CD8-positive, alpha-beta memory T cell (primary cell): ENCODE results near the gene TM9SF2. TPM values are rescaled to one million over a fixed set of nuclear protein-coding genes. Genes with fewer than 3 reads are reported as not detected.
A peak's percentile ranks its signal among the peaks of the same experiment; 100 is the strongest.

Experiments
- CTCF ChIA-PET: fragments of 350-600 bp; sonication (Branson Sonifier 250); formaldehyde crosslinking; loops from one replicate; lab custom pipeline; 2021; ENCODE audit warnings: antibody characterized with exemption; lab: Charles Lee
- POLR2A ChIA-PET: fragments of 350-600 bp; sonication (Branson Sonifier 250); formaldehyde crosslinking; loops from one replicate; lab custom pipeline; 2021; ENCODE audit warnings: antibody characterized with exemption; lab: Charles Lee
- DNase-seq, 5 donors: peaks; one replicate each; pipeline versions ENCODE4 v3.0.0 to v3.0.0-alpha.2; 2020 to 2022; ENCODE audit warnings: mixed read lengths in 1 of 5
- H3K27ac ChIP-seq: one replicate; pipeline ENCODE4 v1.7.0; 2013; ENCODE audit warnings: low read depth, mild to moderate bottlenecking, low read length, moderate library complexity
- H3K27me3 ChIP-seq: 2 replicates; pipeline ENCODE4 v1.7.0; 2013; ENCODE audit warnings: low read length, mild to moderate bottlenecking; ENCODE audit not compliant: insufficient read depth, poor library complexity, severe bottlenecking
- H3K36me3 ChIP-seq: 2 replicates; pipeline ENCODE4 v1.7.0; 2013; ENCODE audit warnings: mild to moderate bottlenecking, low read length, moderate library complexity; ENCODE audit not compliant: insufficient read depth
- H3K4me1 ChIP-seq: 2 replicates; pipeline ENCODE4 v1.7.0; 2013; ENCODE audit warnings: mild to moderate bottlenecking, low read length, moderate library complexity; ENCODE audit not compliant: insufficient read depth
- H3K4me3 ChIP-seq: 2 replicates; pipeline ENCODE4 v1.7.0; 2013; ENCODE audit warnings: mild to moderate bottlenecking, low read length
- H3K9me3 ChIP-seq: 2 replicates; pipeline ENCODE4 v1.7.0; 2013; ENCODE audit warnings: mild to moderate bottlenecking, low read length
- H3K27ac Mint-ChIP-seq, 8 donors: one replicate each; pipeline ENCODE4 v1.8.0; 2020 to 2021; ENCODE audit warnings: mixed read lengths in 8 of 8, mild to moderate bottlenecking in 6 of 8, inconsistent platforms in 3 of 8, moderate library complexity in 3 of 8
- H3K27me3 Mint-ChIP-seq, 2 donors: one replicate each; pipeline ENCODE4 v1.8.0; 2020 to 2021; ENCODE audit warnings: mixed read lengths in 2 of 2, mild to moderate bottlenecking in 1 of 2, moderate library complexity in 1 of 2
- H3K36me3 Mint-ChIP-seq, 3 donors: one replicate each; pipeline ENCODE4 v1.8.0; 2020 to 2021; ENCODE audit warnings: mixed read lengths in 3 of 3, inconsistent platforms in 1 of 3, mild to moderate bottlenecking in 1 of 3
- H3K4me1 Mint-ChIP-seq, 3 donors: one replicate each; pipeline ENCODE4 v1.8.0; 2020 to 2021; ENCODE audit warnings: mixed read lengths in 3 of 3, inconsistent platforms in 1 of 3, mild to moderate bottlenecking in 1 of 3
- H3K4me3 Mint-ChIP-seq, 7 donors: one replicate each; pipeline ENCODE4 v1.8.0; 2020 to 2021; ENCODE audit warnings: mixed read lengths in 7 of 7, mild to moderate bottlenecking in 6 of 7, moderate library complexity in 4 of 7, inconsistent platforms in 2 of 7
- H3K9me3 Mint-ChIP-seq, 5 donors: one replicate each; pipeline ENCODE4 v1.8.0; 2020 to 2022; ENCODE audit warnings: mixed read lengths in 5 of 5, mild to moderate bottlenecking in 3 of 5, moderate library complexity in 2 of 5, inconsistent platforms in 1 of 5
- polyA plus RNA-seq: library from polyadenylated mRNA; unstranded; fragments of 300-500 nt; fragmentation: Illumina TruSeq; gene quantifications from one replicate; pipeline ENCODE4 v1.2.3, GENCODE V29; 2021
- total RNA-seq, 2 experiments: library from RNA; stranded (reverse); gene quantifications; one replicate each; pipeline ENCODE4 v1.2.3, GENCODE V29; 2021

Gene TM9SF2
- total and polyA plus RNA-seq, 3 experiments from 2014 or later, result 81.3 to 96.0 (median 88.0) TPM

- H3K4me1 ChIP-seq, result peaks cover 44% of the 10 kb centered on the region
- peaks cover 61 to 76% (median 75%) of the 10 kb centered on the region in 3 donors for H3K4me1 Mint-ChIP-seq
- CTCF ChIA-PET, result interaction anchor here (1.1 to 2.0 kb wide), 7 partner anchors 9 to 227 kb away, joined by 3 to 10 read pairs (median 3); no protein-coding TSS in a partner anchor
These were observed 4.8 kb upstream of the TM9SF2 start for GRCh38 chr13:99496184-99497142.

DNA sequence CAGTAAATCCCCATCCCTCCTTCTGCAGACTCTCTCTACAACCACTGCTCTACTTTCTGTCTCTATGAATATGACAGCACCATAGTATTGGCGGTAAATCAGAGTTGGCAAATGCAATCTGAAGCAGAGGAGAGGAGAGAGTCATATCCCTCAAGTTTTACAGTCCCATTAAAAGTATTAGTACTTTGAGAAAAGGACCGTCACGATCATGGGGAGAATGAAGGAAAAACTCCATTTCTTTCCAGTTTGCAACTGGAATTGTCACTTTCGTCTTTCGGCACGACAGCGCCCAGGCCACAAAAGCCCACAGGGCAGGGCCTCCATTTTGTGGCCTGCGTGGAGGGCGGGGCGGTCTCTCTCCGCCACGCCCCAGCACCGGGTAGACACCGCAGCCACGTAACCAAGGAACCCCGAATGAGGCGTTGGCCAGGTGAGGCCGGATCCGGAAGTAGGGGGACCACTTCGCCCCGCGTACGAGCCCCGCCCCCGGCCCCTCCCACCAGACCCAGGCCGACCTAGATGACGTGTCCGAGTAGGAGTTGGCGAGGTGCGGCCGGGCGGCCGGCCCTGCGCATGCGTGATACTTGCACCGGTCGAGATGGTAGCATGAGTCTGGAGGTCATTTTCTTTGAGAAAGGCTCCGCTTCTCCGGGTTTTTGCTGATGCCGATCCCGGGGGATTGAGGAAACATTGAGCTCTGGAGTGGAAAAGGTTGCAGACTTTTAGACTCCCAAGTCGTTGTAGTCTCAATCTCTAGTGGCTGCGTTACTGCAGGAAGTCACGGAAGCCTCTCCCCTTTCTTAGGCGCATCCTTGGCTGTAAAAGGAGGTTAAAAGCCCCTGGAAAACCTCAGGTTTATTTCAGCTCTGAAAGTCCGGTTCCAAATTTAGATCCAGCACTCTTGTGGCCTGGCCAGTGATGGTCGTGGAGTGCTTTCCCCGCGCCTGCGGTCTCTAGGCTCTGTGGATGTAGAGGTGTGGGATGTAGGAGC, 2.8 kb upstream of the TM9SF2 start:
- H3K4me3 ChIP-seq, result peak overlapping the region; percentile 81
- peaks cover 0 to 5% of the 10 kb centered on the region in 2 donors for H3K27me3 Mint-ChIP-seq
- peaks cover 77 to 94% (median 93%) of the 10 kb centered on the region in 3 donors for H3K4me1 Mint-ChIP-seq
- DNase-seq, result peak; percentile 93 to 99 (median 96)
- peak overlapping the region; percentile 85 to 95 (median 89) for H3K4me3 Mint-ChIP-seq
- ChIA-PET CTCF (interaction anchor here (0.7 to 2.4 kb wide), 2 partner anchors 305 to 322 kb away, joined by 3 to 8 read pairs; no protein-coding TSS in a partner anchor), POLR2A (no interaction called here)
- peaks cover 57% of the 10 kb centered on the region for H3K4me1 ChIP-seq
- peak overlapping the region; percentile 81 to 99 (median 98) for H3K27ac Mint-ChIP-seq
- H3K27ac ChIP-seq, result peak overlapping the region; percentile 76
- no peaks in the 10 kb centered on the region for H3K36me3 ChIP-seq
- no peaks in the 10 kb centered on the region for H3K27me3 ChIP-seq
- H3K36me3 Mint-ChIP-seq, result peaks cover 0 to 20% (median 4%) of the 10 kb centered on the region in 3 donors
- H3K9me3 ChIP-seq, result no peaks in the 10 kb centered on the region
- peaks cover 0 to 3% (median 0%) of the 10 kb centered on the region in 5 donors for H3K9me3 Mint-ChIP-seq

More at GRCh38 chr13:99496184-99497142, 4.8 kb upstream of the TM9SF2 start:
- Mint-ChIP-seq H3K9me3 (peaks cover 0 to 3% (median 1%) of the 10 kb centered on the region in 5 donors), H3K4me3 (peak overlapping the region; percentile 93 to 96 (median 94)), H3K27me3 (peaks cover 0 to 5% of the 10 kb centered on the region in 2 donors), H3K27ac (peak overlapping the region; percentile 94 to 99 (median 98)), H3K36me3 (peaks cover 0 to 17% (median 5%) of the 10 kb centered on the region in 3 donors)
- peak overlapping the region; percentile 59 for H3K27ac ChIP-seq
- no peaks in the 10 kb centered on the region for H3K9me3 ChIP-seq
- H3K27me3 ChIP-seq, result no peaks in the 10 kb centered on the region
- POLR2A ChIA-PET, result interaction anchor here (1.3 to 1.4 kb wide), 2 partner anchors 10 to 54 kb away, joined by 3 read pairs; no protein-coding TSS in a partner anchor
- peak overlapping the region; percentile 80 for H3K4me3 ChIP-seq
- peak; percentile 55 to 85 (median 78) for DNase-seq
- no peaks in the 10 kb centered on the region for H3K36me3 ChIP-seq

DNA sequence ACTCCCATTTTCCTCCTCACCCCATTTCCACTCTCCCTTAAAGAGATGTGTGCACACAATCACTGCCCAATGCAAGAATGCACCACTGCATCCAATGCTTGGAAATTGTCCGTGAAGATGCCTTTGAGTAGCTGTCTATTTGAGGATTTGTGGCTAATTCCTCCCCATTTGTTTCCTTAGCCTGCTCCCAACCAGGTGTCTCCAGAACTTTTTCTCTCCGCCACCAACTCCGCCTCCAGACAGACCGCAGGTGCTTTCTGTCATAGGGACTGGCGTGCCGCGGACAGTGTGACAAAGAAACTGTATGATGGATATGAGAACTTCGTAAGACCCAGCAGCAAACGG, 461 bp upstream of the TM9SF2 start:
- Mint-ChIP-seq H3K9me3 (peaks cover 0 to 3% (median 0%) of the 10 kb centered on the region in 5 donors), H3K27ac (peak overlapping the region; percentile 90 to 99 (median 98)), H3K4me3 (peak overlapping the region; percentile 89 to 100 (median 98)), H3K36me3 (peaks cover 0 to 23% (median 2%) of the 10 kb centered on the region in 3 donors), H3K27me3 (peaks cover 0 to 5% of the 10 kb centered on the region in 2 donors), H3K4me1 (peaks cover 71 to 92% (median 91%) of the 10 kb centered on the region in 3 donors)
- POLR2A ChIA-PET, result interaction anchor here (0.6 to 1.6 kb wide), 3 partner anchors 35 to 120 kb away, joined by 3 to 4 read pairs (median 3); no protein-coding TSS in a partner anchor
- Histone ChIP-seq H3K9me3 (no peaks in the 10 kb centered on the region), H3K36me3 (no peaks in the 10 kb centered on the region), H3K27ac (peak overlapping the region; percentile 94), H3K4me1 (peaks cover 73% of the 10 kb centered on the region), H3K4me3 (peak overlapping the region; percentile 75), H3K27me3 (no peaks in the 10 kb centered on the region)
- DNase-seq, result no peak
- CTCF ChIA-PET, result interaction anchor here (0.9 to 2.4 kb wide), 10 partner anchors 16 to 324 kb away, joined by 3 to 11 read pairs (median 5); partner anchors contain the start of gene CLYBL

DNA sequence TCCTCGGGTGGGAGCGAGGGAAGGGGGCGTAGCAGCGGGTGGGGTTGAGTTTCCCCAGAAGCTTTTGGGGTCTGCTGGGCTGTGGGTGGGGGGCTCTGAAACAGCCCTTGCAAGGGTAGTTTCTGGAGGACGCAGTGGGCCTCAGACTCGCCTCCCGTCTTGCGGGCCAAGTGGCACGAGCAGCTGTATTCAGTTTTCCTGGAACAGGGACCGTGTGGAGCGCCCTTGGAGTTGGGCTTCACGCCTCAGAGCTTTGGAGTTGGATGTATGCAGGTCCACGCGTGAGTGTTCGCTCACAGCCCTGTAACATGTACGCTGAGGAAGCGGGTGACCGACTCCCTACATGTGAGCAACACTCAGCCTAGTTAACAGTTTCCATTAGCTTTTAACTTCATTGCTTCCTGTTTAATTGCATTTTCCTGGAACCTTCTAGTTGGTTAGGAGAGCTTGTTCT, 603 bp downstream of the TM9SF2 start:
- ChIA-PET POLR2A (interaction anchor here (1.1 to 1.6 kb wide), 2 partner anchors 42 to 121 kb away, joined by 3 read pairs; no protein-coding TSS in a partner anchor), CTCF (interaction anchor here (0.6 to 2.4 kb wide), 11 partner anchors 15 to 233 kb away, joined by 3 to 11 read pairs (median 4); partner anchors contain the start of gene CLYBL)
- peak overlapping the region; percentile 89 to 100 (median 98) for H3K4me3 Mint-ChIP-seq
- peak overlapping the region; percentile 90 to 99 (median 98) for H3K27ac Mint-ChIP-seq
- peak in 3 of 5 donors; percentile 12 to 51 (median 14) for DNase-seq
- H3K4me1 ChIP-seq, result peaks cover 82% of the 10 kb centered on the region
- H3K36me3 ChIP-seq, result no peaks in the 10 kb centered on the region
- peaks cover 73 to 92% (median 91%) of the 10 kb centered on the region in 3 donors for H3K4me1 Mint-ChIP-seq
- H3K27ac ChIP-seq, result peak overlapping the region; percentile 94
- H3K9me3 ChIP-seq, result no peaks in the 10 kb centered on the region
- H3K4me3 ChIP-seq, result peak overlapping the region; percentile 75
- no peaks in the 10 kb centered on the region for H3K27me3 ChIP-seq
- peaks cover 0 to 22% (median 3%) of the 10 kb centered on the region in 3 donors for H3K36me3 Mint-ChIP-seq
- peaks cover 0 to 3% (median 0%) of the 10 kb centered on the region in 5 donors for H3K9me3 Mint-ChIP-seq
- H3K27me3 Mint-ChIP-seq, result peaks cover 0 to 5% of the 10 kb centered on the region in 2 donors

DNA sequence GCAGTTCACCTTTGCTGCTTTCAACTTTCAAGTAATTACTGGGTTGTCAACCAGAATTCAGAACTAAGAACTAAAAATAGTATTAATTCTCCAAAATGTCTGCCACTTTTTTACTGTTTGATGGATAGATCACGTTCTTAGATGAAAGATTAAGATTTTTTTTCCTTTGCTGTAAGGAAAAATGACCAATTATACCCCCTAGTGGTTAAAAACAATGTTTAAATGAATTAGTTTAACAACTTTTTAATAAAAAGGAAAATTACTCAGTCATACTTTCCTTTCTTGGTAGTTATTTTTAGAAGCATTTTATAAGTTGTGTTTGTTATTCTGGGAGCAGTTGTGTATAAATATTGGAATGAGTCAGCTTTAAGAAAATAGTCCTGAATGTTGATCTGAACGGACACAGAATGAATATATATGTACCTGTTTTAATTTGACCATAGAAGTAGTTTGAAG, 4.6 kb downstream of the TM9SF2 start:
- H3K27ac Mint-ChIP-seq, result peak overlapping the region in 3 of 8 donors; percentile 2 to 47 (median 16)
- Histone ChIP-seq H3K4me1 (peaks cover 60% of the 10 kb centered on the region), H3K27me3 (no peaks in the 10 kb centered on the region), H3K9me3 (no peaks in the 10 kb centered on the region), H3K27ac (no peak overlapping the region), H3K36me3 (peaks cover 15% of the 10 kb centered on the region), H3K4me3 (no peak overlapping the region)
- H3K4me1 Mint-ChIP-seq, result peaks cover 70 to 91% (median 86%) of the 10 kb centered on the region in 3 donors
- peak overlapping the region in 6 of 7 donors; percentile 2 to 57 (median 15) for H3K4me3 Mint-ChIP-seq
- DNase-seq, result peak in 2 of 5 donors; percentile 11 to 36
- ChIA-PET CTCF (interaction anchor here (0.9 to 3.6 kb wide), 11 partner anchors 10 to 273 kb away, joined by 3 to 13 read pairs (median 5); no protein-coding TSS in a partner anchor), POLR2A (no interaction called here)
- H3K9me3 Mint-ChIP-seq, result peaks cover 0 to 4% (median 2%) of the 10 kb centered on the region in 5 donors
- peaks cover 12 to 55% (median 24%) of the 10 kb centered on the region in 3 donors for H3K36me3 Mint-ChIP-seq
- peaks cover 0 to 1% of the 10 kb centered on the region in 2 donors for H3K27me3 Mint-ChIP-seq

- DNase-seq, result no peak
- POLR2A ChIA-PET, result interaction anchor here (1.0 kb wide), 1 partner anchor 10 kb away, joined by 3 read pairs; no protein-coding TSS in a partner anchor
- Histone ChIP-seq H3K9me3 (no peaks in the 10 kb centered on the region), H3K4me3 (no peak overlapping the region), H3K36me3 (peaks cover 15% of the 10 kb centered on the region), H3K4me1 (peaks cover 65% of the 10 kb centered on the region), H3K27me3 (no peaks in the 10 kb centered on the region), H3K27ac (no peak overlapping the region)
- Mint-ChIP-seq H3K36me3 (peaks cover 12 to 51% (median 26%) of the 10 kb centered on the region in 3 donors), H3K27me3 (no peaks in the 10 kb centered on the region), H3K4me3 (peak overlapping the region in 5 of 7 donors; percentile 7 to 38 (median 34)), H3K4me1 (peaks cover 70 to 92% (median 86%) of the 10 kb centered on the region in 3 donors), H3K9me3 (peaks cover 0 to 3% (median 0%) of the 10 kb centered on the region in 5 donors), H3K27ac (peak overlapping the region in 4 of 8 donors; percentile 23 to 74 (median 52))
- CTCF ChIA-PET, result interaction anchor here (0.9 to 3.6 kb wide), 5 partner anchors 11 to 237 kb away, joined by 3 to 13 read pairs (median 5); no protein-coding TSS in a partner anchor
These were observed 5.4 kb downstream of the TM9SF2 start for GRCh38 chr13:99506634-99507033.
